KMS-11 (cell line): Measurements from ENCODE around the gene RBM28.

Experiments used
- H2AFZ ChIP-seq: fragments of 200-600 bp; sonication (generic); 2 replicates; pipeline ENCODE4 v1.6.1; 2016; ENCODE audit warnings: antibody characterized with exemption, mixed run types, low read depth
- H3K27ac ChIP-seq: fragments of 200-600 bp; sonication (generic); 2 replicates; pipeline ENCODE4 v1.6.1; 2016; ENCODE audit warnings: mild to moderate bottlenecking, mixed run types
- H3K27me3 ChIP-seq: fragments of 200-600 bp; sonication (generic); 2 replicates; pipeline ENCODE4 v1.6.1; 2017; ENCODE audit warnings: mild to moderate bottlenecking, low read depth, mixed run types, moderate library complexity; ENCODE audit not compliant: insufficient read depth
- H3K36me3 ChIP-seq: fragments of 200-600 bp; sonication (generic); 2 replicates; pipeline ENCODE4 v1.6.1; 2017; ENCODE audit warnings: mild to moderate bottlenecking, mixed run types; ENCODE audit not compliant: insufficient read depth
- H3K4me1 ChIP-seq: fragments of 200-600 bp; sonication (generic); 2 replicates; pipeline ENCODE4 v1.6.1; 2016; ENCODE audit warnings: mild to moderate bottlenecking, low read depth, mixed run types; ENCODE audit not compliant: poor library complexity, severe bottlenecking
- H3K4me2 ChIP-seq: fragments of 200-600 bp; sonication (generic); 2 replicates; pipeline ENCODE4 v1.7.0; 2016; ENCODE audit warnings: mild to moderate bottlenecking, mixed run types
- H3K4me3 ChIP-seq: fragments of 200-600 bp; sonication (generic); IDR thresholded peaks from 2 replicates; pipeline ENCODE4 v1.6.1; 2017; ENCODE audit warnings: low read depth, low read length, mixed read lengths; ENCODE audit not compliant: insufficient read depth
- H3K79me2 ChIP-seq: fragments of 200-600 bp; sonication (generic); 2 replicates; pipeline ENCODE4 v1.6.1; 2016; ENCODE audit warnings: low read depth, mixed run types; ENCODE audit not compliant: insufficient read depth
- H3K9ac ChIP-seq: fragments of 200-600 bp; sonication (generic); 2 replicates; pipeline ENCODE4 v1.6.1; 2016; ENCODE audit warnings: mild to moderate bottlenecking, mixed run types
- H4K20me1 ChIP-seq: fragments of 200-600 bp; sonication (generic); 2 replicates; pipeline ENCODE4 v1.6.1; 2016; ENCODE audit warnings: mild to moderate bottlenecking, mixed run types; ENCODE audit not compliant: insufficient read depth
- CTCF ChIP-seq: fragments of 200-600 bp; sonication (generic); conservative IDR thresholded peaks from 2 replicates; pipeline ENCODE4 v1.6.1; 2017; ENCODE audit warnings: low read depth, mild to moderate bottlenecking, antibody characterized with exemption, low read length, moderate library complexity, mixed read lengths

The RBM28 gene

GRCh38 chr7:128323459-128324367 is 20.0 kb downstream of the RBM28 start:
- H3K27ac ChIP-seq, result no peak overlapping the region
- no peaks in the 10 kb centered on the region for H3K27me3 ChIP-seq
- no peak overlapping the region for H2AFZ ChIP-seq
- H3K36me3 ChIP-seq, result peaks cover 7% of the 10 kb centered on the region; the same call in 1 of the 2 replicates
- no peak for TF ChIP-seq CTCF
- no peaks in the 10 kb centered on the region for H3K4me1 ChIP-seq
- no peaks in the 10 kb centered on the region for H4K20me1 ChIP-seq
- H3K4me3 ChIP-seq, result no peak overlapping the region
- H3K79me2 ChIP-seq, result no peaks in the 10 kb centered on the region
- H3K4me2 ChIP-seq, result no peak overlapping the region
- H3K9ac ChIP-seq, result no peak overlapping the region

GRCh38 chr7:128323040-128323439 is 20.7 kb downstream of the RBM28 start:
- Histone ChIP-seq H3K36me3 (peaks cover 7% of the 10 kb centered on the region; the same call in 1 of the 2 replicates), H3K4me3 (no peak overlapping the region), H2AFZ (no peak overlapping the region), H3K27me3 (no peaks in the 10 kb centered on the region), H3K4me2 (no peak overlapping the region), H3K9ac (no peak overlapping the region), H4K20me1 (no peaks in the 10 kb centered on the region), H3K4me1 (no peaks in the 10 kb centered on the region), H3K27ac (no peak overlapping the region), H3K79me2 (no peaks in the 10 kb centered on the region)
- no peak for TF ChIP-seq CTCF

- TF ChIP-seq CTCF, result peak; percentile 66
- H4K20me1 ChIP-seq, result no peaks in the 10 kb centered on the region
- no peaks in the 10 kb centered on the region for H3K27me3 ChIP-seq
- H3K27ac ChIP-seq, result no peak overlapping the region
- H3K36me3 ChIP-seq, result peaks cover 7% of the 10 kb centered on the region; the same call in 1 of the 2 replicates
- H3K4me2 ChIP-seq, result no peak overlapping the region
- no peaks in the 10 kb centered on the region for H3K79me2 ChIP-seq
- H3K9ac ChIP-seq, result no peak overlapping the region
- H2AFZ ChIP-seq, result no peak overlapping the region
- no peak overlapping the region for H3K4me3 ChIP-seq
- H3K4me1 ChIP-seq, result no peaks in the 10 kb centered on the region
Measured at GRCh38 chr7:128322040-128322643, 21.6 kb downstream of the RBM28 start.

- no peak overlapping the region for H3K4me2 ChIP-seq
- H3K4me3 ChIP-seq, result no peak overlapping the region
- no peak overlapping the region for H2AFZ ChIP-seq
- peaks cover 7% of the 10 kb centered on the region; the same call in 1 of the 2 replicates for H3K36me3 ChIP-seq
- no peaks in the 10 kb centered on the region for H3K27me3 ChIP-seq
- H3K9ac ChIP-seq, result no peak overlapping the region
- TF ChIP-seq CTCF, result no peak
- H3K79me2 ChIP-seq, result no peaks in the 10 kb centered on the region
- H3K4me1 ChIP-seq, result no peaks in the 10 kb centered on the region
- H3K27ac ChIP-seq, result no peak overlapping the region
- no peaks in the 10 kb centered on the region for H4K20me1 ChIP-seq
Measured at GRCh38 chr7:128321044-128321422, 22.7 kb downstream of the RBM28 start.
